Esophagus squamous epithelium (tissue), 4 donors: Measurements from ENCODE around the gene ZNF415.

ENCODE experiments used
- CTCF ChIP-seq, 6 experiments: fragments of 450-650 bp in 4 of 6; fragments of 200-600 bp in 2 of 6; sonication (generic) in 2 of 6; IDR thresholded peaks; one replicate each; pipeline ENCODE4 v1.5.1; 2016 to 2019; ENCODE audit warnings: antibody characterized with exemption in 6 of 6, mild to moderate bottlenecking in 4 of 6, moderate library complexity in 4 of 6
- POLR2A ChIP-seq, 4 donors: fragments of 450-650 bp; IDR thresholded peaks; one replicate each; pipeline ENCODE4 v1.6.1; 2017; ENCODE audit warnings: antibody characterized with exemption in 4 of 4, mild to moderate bottlenecking in 4 of 4, moderate library complexity in 3 of 4

- no peak for TF ChIP-seq CTCF (IDR thresholded peaks at IDR 0.05)
- TF ChIP-seq POLR2A (IDR thresholded peaks at IDR 0.05): no peak
Observed at GRCh38 chr19:53123400-53123799, 9.3 kb downstream of the ZNF415 start.
